Prostate gland (tissue), 2 donors: Measurements from ENCODE around the gene CACNA2D1. TPM values are rescaled to one million over a fixed set of nuclear protein-coding genes. Genes with fewer than 3 reads are reported as not detected.

Source experiments
- DNase-seq: peaks from one replicate; pipeline ENCODE4 v3.0.0-alpha.2; 2019; ENCODE audit warnings: low spot score
- H3K27ac ChIP-seq, 2 donors: fragments of 200-600 bp; sonication (generic); 2 replicates each; pipeline ENCODE4 v1.5.1; 2017 to 2019
- H3K27me3 ChIP-seq: fragments of 200-600 bp; sonication (generic); replicated peaks from 2 replicates; pipeline ENCODE4 v1.5.1; 2019; ENCODE audit not compliant: insufficient read depth
- H3K36me3 ChIP-seq, 2 donors: fragments of 200-600 bp; sonication (generic); 1 replicate in 1 of 2; 2 replicates in 1 of 2; pipeline versions ENCODE4 v1.5.1 to v1.8.1; 2017 to 2019
- H3K4me1 ChIP-seq: fragments of 200-600 bp; sonication (generic); replicated peaks from 2 replicates; pipeline ENCODE4 v1.5.1; 2019
- H3K4me3 ChIP-seq, 2 donors: fragments of 200-600 bp; sonication (generic); 2 replicates each; pipeline ENCODE4 v1.5.1; 2017 to 2019
- H3K9me3 ChIP-seq: fragments of 200-600 bp; sonication (generic); 2 replicates; pipeline ENCODE4 v1.5.1; 2017
- CTCF ChIP-seq, 4 experiments: fragments of 200-600 bp in 2 of 4; fragments of 450-650 bp in 2 of 4; sonication (generic) in 2 of 4; IDR thresholded peaks; 1 replicate in 3 of 4; 2 replicates in 1 of 4; pipeline ENCODE4 v1.5.1; 2016 to 2019; ENCODE audit warnings: antibody characterized with exemption in 4 of 4, mild to moderate bottlenecking in 2 of 4, moderate library complexity in 2 of 4
- POLR2A ChIP-seq: fragments of 450-650 bp; IDR thresholded peaks from one replicate; pipeline ENCODE4 v1.6.1; 2016; ENCODE audit warnings: antibody characterized with exemption, mild to moderate bottlenecking
- POLR2AphosphoS5 ChIP-seq: sonication (generic); formaldehyde crosslinking; IDR thresholded peaks from one replicate; pipeline ENCODE4 v1.6.1; 2017; ENCODE audit warnings: antibody characterized with exemption
- WGBS: methylation state at CpG from one replicate; pipeline ENCODE4 v1.1.5; 2018; 5-methylcytosine and 5-hydroxymethylcytosine counted together
- intact Hi-C: fragments of 100-400 bp; cut with DNase I; formaldehyde crosslinking; loops from one replicate; pipeline ENCODE4 v1.14.2; 2022
- total RNA-seq, 2 donors: library from RNA; depleted of rRNA; stranded (reverse); fragments of >200 nt; gene quantifications; one replicate each; pipeline ENCODE4 v1.1.0, GENCODE V29; 2016

CACNA2D1 gene
- total RNA-seq, 2 donors from 2014 or later, result 16.9 to 24.4 TPM

GRCh38 chr7:82375129-82375528 lies 68.4 kb downstream of the CACNA2D1 start:
- Histone ChIP-seq H3K9me3 (no peaks in the 10 kb centered on the region), H3K4me1 (no peaks in the 10 kb centered on the region), H3K27ac (no peak overlapping the region), H3K27me3 (no peaks in the 10 kb centered on the region), H3K4me3 (no peak overlapping the region), H3K36me3 (no peaks in the 10 kb centered on the region)
- no peak for TF ChIP-seq POLR2A
- TF ChIP-seq POLR2AphosphoS5, result no peak
- TF ChIP-seq CTCF (IDR thresholded peaks at IDR 0.05), result no peak
- DNase-seq, result no peak
- intact Hi-C loops, result no loop called here
- 96% methylated on average over 1 of the region's 1 CpG for WGBS

- no peaks in the 10 kb centered on the region for H3K9me3 ChIP-seq
- intact Hi-C loops, result loop anchor here (5.0 kb wide), 1 partner anchor 158 kb away; no protein-coding TSS in a partner anchor
- DNase-seq, result no peak
Observed at GRCh38 chr7:82373926-82374635, 69.5 kb downstream of the CACNA2D1 start.

GRCh38 chr7:82364671-82365070 lies 78.9 kb downstream of the CACNA2D1 start:
- Histone ChIP-seq H3K27ac (no peak overlapping the region), H3K27me3 (no peaks in the 10 kb centered on the region), H3K9me3 (no peaks in the 10 kb centered on the region), H3K36me3 (no peaks in the 10 kb centered on the region), H3K4me3 (no peak overlapping the region), H3K4me1 (no peaks in the 10 kb centered on the region)
- TF ChIP-seq POLR2A, result no peak
- TF ChIP-seq POLR2AphosphoS5, result no peak
- TF ChIP-seq CTCF (IDR thresholded peaks at IDR 0.05), result no peak
- no peak for DNase-seq
- WGBS, result 94% methylated on average over 2 of the region's 2 CpGs
- intact Hi-C loops, result no loop called here

More at GRCh38 chr7:82373926-82374635, 69.5 kb downstream of the CACNA2D1 start:
- Histone ChIP-seq H3K36me3 (no peaks in the 10 kb centered on the region), H3K4me3 (no peak overlapping the region), H3K27me3 (no peaks in the 10 kb centered on the region), H3K27ac (no peak overlapping the region), H3K4me1 (no peaks in the 10 kb centered on the region)
- 52% methylated on average over 7 of the region's 7 CpGs for WGBS
- TF ChIP-seq POLR2AphosphoS5, result no peak
- TF ChIP-seq POLR2A, result no peak
- TF ChIP-seq CTCF (IDR thresholded peaks at IDR 0.05), result no peak

GRCh38 chr7:82364048-82364447 lies 79.5 kb downstream of the CACNA2D1 start:
- Histone ChIP-seq H3K36me3 (no peaks in the 10 kb centered on the region), H3K27me3 (no peaks in the 10 kb centered on the region), H3K27ac (no peak overlapping the region), H3K9me3 (no peaks in the 10 kb centered on the region), H3K4me1 (no peaks in the 10 kb centered on the region), H3K4me3 (no peak overlapping the region)
- TF ChIP-seq POLR2AphosphoS5, result no peak
- no peak for TF ChIP-seq CTCF (IDR thresholded peaks at IDR 0.05)
- TF ChIP-seq POLR2A, result no peak
- no peak for DNase-seq
- WGBS, result 83% methylated on average over 1 of the region's 1 CpG
- intact Hi-C loops, result no loop called here

GRCh38 chr7:82362129-82362706 lies 81.4 kb downstream of the CACNA2D1 start:
- Histone ChIP-seq H3K4me1 (no peaks in the 10 kb centered on the region), H3K27me3 (no peaks in the 10 kb centered on the region), H3K27ac (no peak overlapping the region), H3K36me3 (no peaks in the 10 kb centered on the region), H3K4me3 (no peak overlapping the region), H3K9me3 (no peaks in the 10 kb centered on the region)
- intact Hi-C loops, result no loop called here
- DNase-seq, result no peak
- WGBS, result 77% methylated on average over 2 of the region's 2 CpGs
- no peak for TF ChIP-seq CTCF (IDR thresholded peaks at IDR 0.05)
- TF ChIP-seq POLR2AphosphoS5, result no peak
- no peak for TF ChIP-seq POLR2A
